ENCODE measurements around the gene BGN.

DNA sequence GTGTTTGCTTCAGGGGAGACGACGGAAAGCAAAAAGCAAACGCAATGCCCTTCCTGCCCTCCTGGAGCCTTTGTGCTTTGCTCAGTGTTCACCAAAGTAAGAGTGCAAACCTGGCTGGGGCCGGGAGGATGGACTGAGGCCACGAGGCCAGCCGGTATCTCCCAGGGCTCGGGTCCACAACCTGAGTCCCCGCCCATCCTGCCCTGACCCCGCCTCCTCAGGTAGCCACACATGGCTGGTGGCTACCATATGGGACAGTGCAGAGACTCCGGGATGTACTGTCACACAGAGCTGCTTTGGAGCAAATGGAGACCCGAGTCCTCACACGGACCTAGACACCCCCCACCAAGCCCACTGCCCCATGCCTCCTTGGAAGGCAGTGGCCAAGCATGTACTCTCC lies 27.5 kb downstream of the BGN start:
- TF ChIP-seq, protein P1, sequence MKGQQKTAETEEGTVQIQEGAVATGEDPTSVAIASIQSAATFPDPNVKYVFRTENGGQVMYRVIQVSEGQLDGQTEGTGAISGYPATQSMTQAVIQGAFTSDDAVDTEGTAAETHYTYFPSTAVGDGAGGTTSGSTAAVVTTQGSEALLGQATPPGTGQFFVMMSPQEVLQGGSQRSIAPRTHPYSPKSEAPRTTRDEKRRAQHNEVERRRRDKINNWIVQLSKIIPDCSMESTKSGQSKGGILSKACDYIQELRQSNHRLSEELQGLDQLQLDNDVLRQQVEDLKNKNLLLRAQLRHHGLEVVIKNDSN (IDR thresholded peaks at IDR 0.05; ENCODE audit: borderline replicate concordance, extremely low read length, insufficient read depth, low read depth, low read length), result no peak
- TF ChIP-seq, protein P2, sequence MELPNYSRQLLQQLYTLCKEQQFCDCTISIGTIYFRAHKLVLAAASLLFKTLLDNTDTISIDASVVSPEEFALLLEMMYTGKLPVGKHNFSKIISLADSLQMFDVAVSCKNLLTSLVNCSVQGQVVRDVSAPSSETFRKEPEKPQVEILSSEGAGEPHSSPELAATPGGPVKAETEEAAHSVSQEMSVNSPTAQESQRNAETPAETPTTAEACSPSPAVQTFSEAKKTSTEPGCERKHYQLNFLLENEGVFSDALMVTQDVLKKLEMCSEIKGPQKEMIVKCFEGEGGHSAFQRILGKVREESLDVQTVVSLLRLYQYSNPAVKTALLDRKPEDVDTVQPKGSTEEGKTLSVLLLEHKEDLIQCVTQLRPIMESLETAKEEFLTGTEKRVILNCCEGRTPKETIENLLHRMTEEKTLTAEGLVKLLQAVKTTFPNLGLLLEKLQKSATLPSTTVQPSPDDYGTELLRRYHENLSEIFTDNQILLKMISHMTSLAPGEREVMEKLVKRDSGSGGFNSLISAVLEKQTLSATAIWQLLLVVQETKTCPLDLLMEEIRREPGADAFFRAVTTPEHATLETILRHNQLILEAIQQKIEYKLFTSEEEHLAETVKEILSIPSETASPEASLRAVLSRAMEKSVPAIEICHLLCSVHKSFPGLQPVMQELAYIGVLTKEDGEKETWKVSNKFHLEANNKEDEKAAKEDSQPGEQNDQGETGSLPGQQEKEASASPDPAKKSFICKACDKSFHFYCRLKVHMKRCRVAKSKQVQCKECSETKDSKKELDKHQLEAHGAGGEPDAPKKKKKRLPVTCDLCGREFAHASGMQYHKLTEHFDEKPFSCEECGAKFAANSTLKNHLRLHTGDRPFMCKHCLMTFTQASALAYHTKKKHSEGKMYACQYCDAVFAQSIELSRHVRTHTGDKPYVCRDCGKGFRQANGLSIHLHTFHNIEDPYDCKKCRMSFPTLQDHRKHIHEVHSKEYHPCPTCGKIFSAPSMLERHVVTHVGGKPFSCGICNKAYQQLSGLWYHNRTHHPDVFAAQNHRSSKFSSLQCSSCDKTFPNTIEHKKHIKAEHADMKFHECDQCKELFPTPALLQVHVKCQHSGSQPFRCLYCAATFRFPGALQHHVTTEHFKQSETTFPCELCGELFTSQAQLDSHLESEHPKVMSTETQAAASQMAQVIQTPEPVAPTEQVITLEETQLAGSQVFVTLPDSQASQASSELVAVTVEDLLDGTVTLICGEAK (IDR thresholded peaks at IDR 0.05; ENCODE audit: borderline replicate concordance), result no peak
- TF ChIP-seq, protein P3, sequence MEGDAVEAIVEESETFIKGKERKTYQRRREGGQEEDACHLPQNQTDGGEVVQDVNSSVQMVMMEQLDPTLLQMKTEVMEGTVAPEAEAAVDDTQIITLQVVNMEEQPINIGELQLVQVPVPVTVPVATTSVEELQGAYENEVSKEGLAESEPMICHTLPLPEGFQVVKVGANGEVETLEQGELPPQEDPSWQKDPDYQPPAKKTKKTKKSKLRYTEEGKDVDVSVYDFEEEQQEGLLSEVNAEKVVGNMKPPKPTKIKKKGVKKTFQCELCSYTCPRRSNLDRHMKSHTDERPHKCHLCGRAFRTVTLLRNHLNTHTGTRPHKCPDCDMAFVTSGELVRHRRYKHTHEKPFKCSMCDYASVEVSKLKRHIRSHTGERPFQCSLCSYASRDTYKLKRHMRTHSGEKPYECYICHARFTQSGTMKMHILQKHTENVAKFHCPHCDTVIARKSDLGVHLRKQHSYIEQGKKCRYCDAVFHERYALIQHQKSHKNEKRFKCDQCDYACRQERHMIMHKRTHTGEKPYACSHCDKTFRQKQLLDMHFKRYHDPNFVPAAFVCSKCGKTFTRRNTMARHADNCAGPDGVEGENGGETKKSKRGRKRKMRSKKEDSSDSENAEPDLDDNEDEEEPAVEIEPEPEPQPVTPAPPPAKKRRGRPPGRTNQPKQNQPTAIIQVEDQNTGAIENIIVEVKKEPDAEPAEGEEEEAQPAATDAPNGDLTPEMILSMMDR (IDR thresholded peaks at IDR 0.05 in 2 of 3, conservative IDR thresholded peaks at IDR 0.05 in 1 of 3; ENCODE audit: control insufficient read depth in 2 of 3, extremely low read depth in 1 of 3, insufficient read depth in 1 of 3, low read depth in 3 of 3, low read length in 3 of 3), result no peak
- TF ChIP-seq EGR1 (IDR thresholded peaks at IDR 0.05; ENCODE audit: borderline replicate concordance in 1 of 2, low read depth in 2 of 2, low read length in 2 of 2) (no peak), MXI1 (IDR thresholded peaks at IDR 0.05; ENCODE audit: low read depth, low read length) (no peak), CEBPB (IDR thresholded peaks at IDR 0.05; ENCODE audit: borderline replicate concordance in 1 of 2, low read depth in 2 of 2, low read length in 2 of 2) (no peak), FOXM1 (IDR thresholded peaks at IDR 0.05; ENCODE audit: low read depth, low read length) (no peak), KLF5 (IDR thresholded peaks at IDR 0.05; ENCODE audit: partially characterized antibody) (no peak), RAD21 (IDR thresholded peaks at IDR 0.05; ENCODE audit: insufficient read depth, low read depth, low read length) (no peak), MTA3 (IDR thresholded peaks at IDR 0.05; ENCODE audit: borderline replicate concordance, low read length) (no peak)
- TF ChIP-seq, protein P4, sequence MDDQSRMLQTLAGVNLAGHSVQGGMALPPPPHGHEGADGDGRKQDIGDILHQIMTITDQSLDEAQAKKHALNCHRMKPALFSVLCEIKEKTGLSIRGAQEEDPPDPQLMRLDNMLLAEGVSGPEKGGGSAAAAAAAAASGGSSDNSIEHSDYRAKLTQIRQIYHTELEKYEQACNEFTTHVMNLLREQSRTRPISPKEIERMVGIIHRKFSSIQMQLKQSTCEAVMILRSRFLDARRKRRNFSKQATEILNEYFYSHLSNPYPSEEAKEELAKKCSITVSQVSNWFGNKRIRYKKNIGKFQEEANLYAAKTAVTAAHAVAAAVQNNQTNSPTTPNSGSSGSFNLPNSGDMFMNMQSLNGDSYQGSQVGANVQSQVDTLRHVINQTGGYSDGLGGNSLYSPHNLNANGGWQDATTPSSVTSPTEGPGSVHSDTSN (IDR thresholded peaks at IDR 0.05; ENCODE audit: insufficient replicate concordance, low read depth, low read length), result no peak
- TF ChIP-seq, protein P5, sequence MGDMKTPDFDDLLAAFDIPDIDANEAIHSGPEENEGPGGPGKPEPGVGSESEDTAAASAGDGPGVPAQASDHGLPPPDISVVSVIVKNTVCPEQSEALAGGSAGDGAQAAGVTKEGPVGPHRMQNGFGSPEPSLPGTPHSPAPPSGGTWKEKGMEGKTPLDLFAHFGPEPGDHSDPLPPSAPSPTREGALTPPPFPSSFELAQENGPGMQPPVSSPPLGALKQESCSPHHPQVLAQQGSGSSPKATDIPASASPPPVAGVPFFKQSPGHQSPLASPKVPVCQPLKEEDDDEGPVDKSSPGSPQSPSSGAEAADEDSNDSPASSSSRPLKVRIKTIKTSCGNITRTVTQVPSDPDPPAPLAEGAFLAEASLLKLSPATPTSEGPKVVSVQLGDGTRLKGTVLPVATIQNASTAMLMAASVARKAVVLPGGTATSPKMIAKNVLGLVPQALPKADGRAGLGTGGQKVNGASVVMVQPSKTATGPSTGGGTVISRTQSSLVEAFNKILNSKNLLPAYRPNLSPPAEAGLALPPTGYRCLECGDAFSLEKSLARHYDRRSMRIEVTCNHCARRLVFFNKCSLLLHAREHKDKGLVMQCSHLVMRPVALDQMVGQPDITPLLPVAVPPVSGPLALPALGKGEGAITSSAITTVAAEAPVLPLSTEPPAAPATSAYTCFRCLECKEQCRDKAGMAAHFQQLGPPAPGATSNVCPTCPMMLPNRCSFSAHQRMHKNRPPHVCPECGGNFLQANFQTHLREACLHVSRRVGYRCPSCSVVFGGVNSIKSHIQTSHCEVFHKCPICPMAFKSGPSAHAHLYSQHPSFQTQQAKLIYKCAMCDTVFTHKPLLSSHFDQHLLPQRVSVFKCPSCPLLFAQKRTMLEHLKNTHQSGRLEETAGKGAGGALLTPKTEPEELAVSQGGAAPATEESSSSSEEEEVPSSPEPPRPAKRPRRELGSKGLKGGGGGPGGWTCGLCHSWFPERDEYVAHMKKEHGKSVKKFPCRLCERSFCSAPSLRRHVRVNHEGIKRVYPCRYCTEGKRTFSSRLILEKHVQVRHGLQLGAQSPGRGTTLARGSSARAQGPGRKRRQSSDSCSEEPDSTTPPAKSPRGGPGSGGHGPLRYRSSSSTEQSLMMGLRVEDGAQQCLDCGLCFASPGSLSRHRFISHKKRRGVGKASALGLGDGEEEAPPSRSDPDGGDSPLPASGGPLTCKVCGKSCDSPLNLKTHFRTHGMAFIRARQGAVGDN (IDR thresholded peaks at IDR 0.05), result no peak

Data from GM12878 (cell line).